Medulla oblongata (tissue), 1 donor: Measurements from ENCODE around the gene CHCHD6.

Source experiments
- DNase-seq: peaks from one replicate; pipeline ENCODE4 v3.0.0-alpha.2; 2015; ENCODE audit errors: extremely low spot score

CHCHD6 gene

GRCh38 chr3:126977821-126978220 is 273.8 kb downstream of the CHCHD6 start:
- DNase-seq: no peak

GRCh38 chr3:126978291-126978690 is 274.3 kb downstream of the CHCHD6 start:
- no peak for DNase-seq

- DNase-seq: no peak
These were observed 275.1 kb downstream of the CHCHD6 start for GRCh38 chr3:126979046-126979628.

GRCh38 chr3:126980266-126980811 is 276.3 kb downstream of the CHCHD6 start:
- DNase-seq: no peak

GRCh38 chr3:126982126-126982470 is 278.1 kb downstream of the CHCHD6 start:
- DNase-seq: peak; percentile 44

- DNase-seq: peak; percentile 61
These were observed 278.6 kb downstream of the CHCHD6 start, which contains the start of gene PLXNA1 for GRCh38 chr3:126982471-126983175. Gene PLXNA1 (plus strand): TSS chr3:126983115. CDS start chr3:126988594, 5,479 bp downstream.

GRCh38 chr3:126983276-126983652 is 279.2 kb downstream of the CHCHD6 start:
- DNase-seq: no peak

GRCh38 chr3:126983653-126984390 is 279.8 kb downstream of the CHCHD6 start:
- no peak for DNase-seq

- DNase-seq: no peak
These were observed 280.5 kb downstream of the CHCHD6 start for GRCh38 chr3:126984391-126985131.

- DNase-seq: no peak
These were observed 281.3 kb downstream of the CHCHD6 start for GRCh38 chr3:126985132-126985985.

GRCh38 chr3:126986001-126986400 is 282.0 kb downstream of the CHCHD6 start:
- DNase-seq: no peak

- DNase-seq: no peak
These were observed 283.1 kb downstream of the CHCHD6 start for GRCh38 chr3:126987129-126987528.

- DNase-seq: no peak
These were observed 283.6 kb downstream of the CHCHD6 start for GRCh38 chr3:126987596-126987995.

- no peak for DNase-seq
These were observed 284.5 kb downstream of the CHCHD6 start for GRCh38 chr3:126988451-126989021.

GRCh38 chr3:126989316-126990023 is 285.4 kb downstream of the CHCHD6 start:
- no peak for DNase-seq

GRCh38 chr3:126990024-126990700 is 286.1 kb downstream of the CHCHD6 start:
- no peak for DNase-seq

- no peak for DNase-seq
These were observed 286.9 kb downstream of the CHCHD6 start for GRCh38 chr3:126990890-126991289.

GRCh38 chr3:126991366-126992200 is 287.5 kb downstream of the CHCHD6 start:
- DNase-seq: no peak
